Measurements from ENCODE around the gene TAAR2.
"Not testable (repeated sequence)": the region's sequence is repeated elsewhere in the genome, so short reads cannot be mapped to it uniquely, and the experiment has no call there.

Gene TAAR2

DNA sequence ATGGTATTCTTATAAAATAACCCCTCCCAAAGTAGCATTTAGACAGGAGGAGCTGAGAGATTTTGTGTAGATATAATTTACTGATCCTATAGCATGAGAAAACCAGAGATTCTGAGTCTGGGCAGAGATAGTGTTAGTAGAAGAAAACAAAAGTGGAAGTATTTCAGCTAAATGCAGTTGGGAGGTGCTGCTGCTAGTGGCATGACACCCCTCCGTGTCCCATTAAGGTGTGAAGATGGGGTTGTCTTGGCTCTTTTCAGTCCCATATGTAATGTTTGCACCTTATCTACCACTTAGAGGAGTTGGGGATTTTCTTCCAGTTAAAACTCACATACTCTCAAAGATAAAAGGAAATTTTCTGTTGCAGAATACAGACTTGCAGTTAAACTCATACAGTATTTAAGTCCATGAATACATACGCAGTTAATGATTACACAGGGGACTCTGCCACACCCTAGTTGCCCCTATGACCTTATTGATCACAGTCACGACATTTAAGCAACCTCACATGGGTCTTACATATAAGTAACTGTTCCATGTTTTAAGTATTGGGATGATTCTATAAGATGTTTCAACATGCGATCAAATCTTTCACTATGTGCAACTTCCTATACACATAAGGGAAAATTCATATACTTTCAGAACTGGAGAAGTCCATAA is 11.5 kb downstream of the TAAR2 start:
- no peak for DNase-seq (ENCODE audit: low read depth in 4 of 4, low spot score in 1 of 4)

DNA sequence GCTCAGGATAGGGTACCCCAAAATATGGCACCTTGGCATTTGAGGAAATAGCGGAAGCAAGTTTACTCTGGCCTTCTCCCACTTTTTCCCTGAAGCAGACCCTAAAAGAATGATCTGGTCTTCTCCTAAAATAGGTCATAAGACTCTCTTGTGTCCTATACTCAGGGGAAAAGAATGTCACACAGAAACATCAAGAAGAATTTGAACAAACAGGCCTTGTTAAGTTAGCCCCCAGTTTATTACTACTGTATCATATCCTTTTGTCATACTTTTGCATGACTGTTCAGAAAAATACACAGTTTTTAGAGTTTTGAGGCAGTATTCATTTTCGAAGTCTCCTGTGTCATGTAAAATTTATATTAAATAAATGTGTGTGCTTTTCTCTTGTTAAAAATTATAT is 12.5 kb downstream of the TAAR2 start:
- DNase-seq (ENCODE audit: low read depth in 4 of 4, low spot score in 1 of 4): no peak

DNA sequence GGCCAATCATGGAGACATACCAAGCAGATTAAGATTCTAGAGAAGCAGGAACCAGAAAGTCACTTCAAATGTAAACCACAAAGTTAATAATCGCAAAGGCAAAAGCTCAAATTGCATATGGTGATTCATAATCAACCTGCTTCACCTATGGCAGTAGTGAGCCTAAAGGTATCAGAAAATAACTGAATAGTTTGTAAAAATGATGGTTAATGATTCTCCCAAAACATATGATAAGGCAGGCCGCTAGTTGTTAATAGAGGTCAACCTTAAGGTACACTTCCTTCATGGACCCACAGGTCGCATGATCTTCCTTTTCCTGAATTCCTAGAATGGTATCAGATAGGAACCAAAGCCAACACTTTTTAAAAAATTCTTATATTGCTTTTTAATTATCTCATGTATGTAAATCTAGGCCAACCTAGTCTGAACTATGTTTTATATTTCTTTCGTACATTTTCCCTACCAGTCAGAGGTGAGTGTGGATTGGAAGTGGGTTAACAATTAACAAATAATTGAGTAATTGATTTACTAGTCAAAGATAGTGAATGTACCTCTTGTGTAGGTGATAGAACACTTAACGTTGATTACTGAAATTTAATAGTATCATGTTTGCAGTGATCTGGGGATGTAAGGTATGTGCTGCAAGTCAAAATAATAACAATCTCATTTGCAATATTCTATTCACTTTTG is 16.4 kb downstream of the TAAR2 start:
- DNase-seq (ENCODE audit: low read depth in 4 of 4, low spot score in 1 of 4): no peak

DNA sequence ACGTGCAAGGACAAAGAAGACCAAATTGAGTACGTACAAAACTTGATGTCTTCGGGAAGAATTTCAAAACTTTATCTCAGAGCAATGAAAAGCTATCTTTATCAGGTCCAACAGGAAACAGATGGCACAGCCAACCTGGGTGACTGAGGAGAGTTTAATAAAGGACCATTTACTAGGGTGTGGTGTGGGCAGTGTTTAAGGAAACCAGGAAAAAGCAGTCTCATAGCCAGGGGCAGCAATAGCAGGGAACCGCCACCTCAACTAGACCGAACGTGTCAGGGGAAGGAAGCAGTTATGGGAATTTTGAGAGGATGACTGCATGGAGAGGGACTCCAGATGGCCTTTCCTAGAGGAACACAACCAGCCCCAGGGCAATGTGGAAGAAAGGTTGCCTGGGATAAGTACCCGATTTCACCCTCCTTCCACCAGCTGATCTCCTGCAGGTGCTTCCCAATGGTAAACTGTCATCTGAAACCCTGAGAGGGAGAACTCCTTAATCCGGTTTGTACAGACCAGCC is 19.4 kb downstream of the TAAR2 start:
- no peak for DNase-seq (ENCODE audit: low read depth in 4 of 4, low spot score in 1 of 4)

DNA sequence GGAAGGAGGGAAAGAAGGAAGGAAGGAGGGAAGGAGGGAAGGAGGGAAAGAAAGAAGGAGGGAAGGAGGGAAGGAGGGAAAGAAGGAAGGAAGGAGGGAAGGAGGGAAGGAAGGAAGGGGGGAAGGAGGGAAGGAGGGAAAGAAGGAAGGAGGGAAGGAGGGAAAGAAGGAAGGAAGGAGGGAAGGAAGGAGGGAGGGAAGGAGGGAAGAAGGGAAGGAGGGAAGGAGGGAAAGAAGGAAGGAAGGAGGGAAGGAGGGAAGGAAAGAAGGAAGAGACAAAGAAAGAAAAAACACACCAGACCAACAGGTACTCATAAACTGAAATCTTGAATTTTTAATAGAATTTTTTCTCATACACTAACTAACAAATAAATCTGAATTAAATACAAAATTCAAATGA is 23.2 kb downstream of the TAAR2 start:
- DNase-seq (ENCODE audit: low read depth in 4 of 4, low spot score in 1 of 4): not testable (repeated sequence)

DNA sequence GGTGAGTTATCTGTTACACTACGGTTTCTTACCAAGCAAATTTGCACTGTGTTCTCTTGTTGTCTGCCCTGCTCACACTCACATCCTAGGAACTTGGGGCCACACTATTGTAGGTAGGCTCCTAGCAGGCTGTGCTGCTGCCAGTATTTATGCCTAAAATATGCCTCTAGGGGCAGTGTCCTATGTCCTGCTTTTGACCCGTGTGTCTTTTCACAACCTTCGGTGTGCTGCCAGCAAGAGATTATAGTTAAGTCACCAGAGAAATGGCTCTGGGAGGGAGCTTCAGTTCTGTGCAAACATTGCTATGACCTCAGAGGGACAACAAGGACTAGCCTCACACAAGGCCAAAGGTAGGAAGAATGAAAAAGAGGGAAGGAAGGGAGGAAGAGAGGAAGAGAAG is 25.6 kb downstream of the TAAR2 start:
- DNase-seq (ENCODE audit: low read depth in 4 of 4, low spot score in 1 of 4): no peak

DNA sequence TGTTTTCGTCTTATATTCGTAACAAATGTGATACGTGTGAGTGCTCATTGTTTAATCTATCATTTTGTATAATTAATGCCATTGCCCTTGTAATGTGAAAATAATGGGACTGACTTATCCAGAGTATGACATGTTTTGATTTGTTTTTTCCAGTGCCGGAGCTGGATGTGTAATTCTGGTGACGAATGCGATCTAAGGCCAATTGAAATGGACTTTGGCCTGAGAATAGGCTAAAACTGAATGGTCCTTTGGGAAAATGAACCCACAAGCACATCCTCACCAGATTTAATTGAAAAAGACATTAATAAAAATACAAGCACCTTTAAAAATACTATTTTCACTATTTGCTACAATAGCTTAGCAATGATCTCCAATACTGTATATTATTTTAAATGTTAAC is 27.9 kb downstream of the TAAR2 start:
- DNase-seq (ENCODE audit: low read depth in 4 of 4, low spot score in 1 of 4): no peak

DNA sequence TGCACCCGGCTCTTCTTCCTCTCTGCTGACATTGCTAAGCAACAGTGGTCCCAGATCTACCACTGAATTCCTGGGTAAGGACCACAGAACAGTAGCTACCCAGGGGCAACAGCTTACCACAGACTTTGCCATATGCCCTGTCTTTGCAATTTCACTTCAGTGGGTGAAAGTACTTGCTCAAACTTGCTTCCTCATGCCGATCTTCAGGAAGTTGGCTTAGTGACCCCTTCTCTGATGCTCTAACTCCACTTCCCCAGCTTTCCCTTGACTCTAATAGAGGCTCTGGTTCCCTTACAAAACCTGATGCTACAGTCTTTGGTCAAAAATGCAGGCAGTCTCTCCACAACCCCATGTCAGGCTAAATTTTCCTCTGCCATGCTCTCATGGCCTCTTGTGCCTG is 31.2 kb downstream of the TAAR2 start:
- no peak for DNase-seq (ENCODE audit: low read depth in 4 of 4, low spot score in 1 of 4)

DNA sequence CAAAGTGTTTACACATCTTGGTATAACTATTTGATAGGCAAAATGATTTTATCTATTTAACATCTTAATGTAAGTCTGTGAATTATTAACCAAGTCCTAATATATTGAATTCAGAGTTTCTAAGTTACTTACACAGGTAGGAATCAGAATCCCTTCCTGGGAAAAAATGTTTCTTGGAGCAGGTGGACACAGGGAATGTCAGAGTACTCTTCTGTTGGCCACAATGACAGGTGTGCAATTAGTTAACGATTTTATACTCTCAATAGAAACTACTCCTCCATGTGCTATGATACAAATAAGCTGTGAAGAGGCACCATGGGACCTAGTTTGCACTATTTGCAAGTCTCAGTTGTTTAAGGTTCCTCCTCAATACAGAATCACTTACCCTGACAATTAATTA is 33.7 kb downstream of the TAAR2 start:
- no peak for DNase-seq (ENCODE audit: low read depth in 4 of 4, low spot score in 1 of 4)

DNA sequence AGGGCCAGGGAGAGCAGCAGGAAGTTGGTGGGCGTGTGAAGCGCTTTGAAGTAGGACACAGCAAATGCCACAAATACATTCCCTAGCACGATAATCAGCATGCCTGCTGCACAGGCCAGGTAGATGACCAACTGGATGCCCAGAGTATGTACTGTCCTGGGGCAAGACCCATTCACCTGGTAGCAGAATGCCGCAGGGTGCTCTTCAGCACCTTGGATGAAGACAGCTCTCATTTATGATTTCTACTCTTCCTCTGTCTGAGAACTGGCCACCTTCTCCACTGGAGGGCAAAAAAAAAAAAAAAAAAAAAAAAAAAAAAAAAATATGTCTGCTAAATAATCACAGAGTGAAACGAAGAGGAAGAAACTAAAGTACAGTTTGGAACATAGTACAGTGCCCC is 34.6 kb downstream of the TAAR2 start, which contains the start of gene TAAR5:
Gene TAAR5 (minus strand): TSS at position 288 of the 400 bp plus-strand sequence. CDS start 55 bp downstream, at position 233.
- DNase-seq (ENCODE audit: low read depth in 4 of 4, low spot score in 1 of 4): no peak

DNA sequence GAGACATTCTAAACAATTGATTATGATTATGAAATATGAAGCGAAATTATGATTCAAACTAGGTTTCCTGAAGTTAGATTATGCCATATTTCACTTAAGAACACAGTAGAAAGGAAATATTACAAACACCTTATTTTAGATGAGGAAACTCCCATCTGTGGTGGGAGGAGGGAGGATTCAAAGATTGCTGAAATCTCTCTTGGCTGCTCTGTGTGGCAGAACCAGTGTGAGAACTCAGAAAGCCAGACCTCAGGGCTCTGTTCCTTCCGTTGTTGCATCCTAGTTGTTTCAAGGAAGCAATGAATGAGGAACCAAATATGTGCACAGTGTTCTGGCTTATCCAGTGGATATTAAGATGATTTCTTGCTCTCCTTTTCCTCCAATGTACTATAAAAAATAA is 36.7 kb downstream of the TAAR2 start:
- DNase-seq (ENCODE audit: low read depth in 4 of 4, low spot score in 1 of 4): no peak

DNA sequence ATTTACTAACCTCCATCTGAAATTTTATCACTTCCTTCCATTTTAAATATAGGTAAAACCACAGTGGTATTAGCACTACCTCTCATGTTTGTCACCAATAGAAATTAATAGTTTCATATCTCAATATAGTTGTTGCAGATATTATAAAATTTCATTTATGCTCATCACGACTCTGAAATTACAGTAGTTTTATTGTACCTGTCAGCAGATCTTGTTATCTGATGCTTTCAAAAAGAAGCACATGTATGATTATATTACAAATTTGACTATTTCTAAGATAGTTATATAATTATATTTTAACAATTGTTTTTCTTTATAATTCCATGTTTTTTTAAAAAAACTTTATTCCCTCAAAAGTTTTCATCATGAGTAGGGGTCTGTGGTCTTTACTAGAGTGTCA is 39.4 kb downstream of the TAAR2 start:
- no peak for DNase-seq (ENCODE audit: low read depth in 4 of 4, low spot score in 1 of 4)

DNA sequence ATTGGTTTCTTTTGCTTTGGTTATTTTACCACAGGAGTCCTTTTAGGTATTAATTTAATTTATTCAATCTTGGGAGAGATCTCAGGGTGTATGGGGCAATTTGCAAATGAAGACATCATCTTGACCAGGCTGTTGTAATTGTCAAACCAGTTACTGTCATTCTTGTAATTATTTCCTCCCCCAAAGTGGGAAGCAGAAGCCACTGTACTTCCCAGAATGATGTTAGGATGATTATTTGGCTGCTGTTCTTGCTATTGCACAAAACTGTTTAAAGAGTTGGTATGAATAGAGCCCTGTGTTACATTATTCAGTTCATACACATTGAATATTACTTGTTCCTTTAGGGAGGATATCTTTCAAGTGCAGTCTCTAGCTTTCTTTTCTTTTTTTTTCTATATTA is 52.3 kb downstream of the TAAR2 start:
- no peak for DNase-seq (ENCODE audit: low read depth in 4 of 4, low spot score in 1 of 4)

DNA sequence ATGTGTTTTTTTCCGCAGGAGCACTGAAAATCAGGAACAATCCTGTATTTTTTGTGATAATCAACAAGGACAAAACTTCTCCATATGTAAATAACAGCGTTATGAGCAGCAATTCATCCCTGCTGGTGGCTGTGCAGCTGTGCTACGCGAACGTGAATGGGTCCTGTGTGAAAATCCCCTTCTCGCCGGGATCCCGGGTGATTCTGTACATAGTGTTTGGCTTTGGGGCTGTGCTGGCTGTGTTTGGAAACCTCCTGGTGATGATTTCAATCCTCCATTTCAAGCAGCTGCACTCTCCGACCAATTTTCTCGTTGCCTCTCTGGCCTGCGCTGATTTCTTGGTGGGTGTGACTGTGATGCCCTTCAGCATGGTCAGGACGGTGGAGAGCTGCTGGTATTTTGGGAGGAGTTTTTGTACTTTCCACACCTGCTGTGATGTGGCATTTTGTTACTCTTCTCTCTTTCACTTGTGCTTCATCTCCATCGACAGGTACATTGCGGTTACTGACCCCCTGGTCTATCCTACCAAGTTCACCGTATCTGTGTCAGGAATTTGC is 53.8 kb downstream of the TAAR2 start, which contains the start of gene TAAR6:
Gene TAAR6 (plus strand): TSS at position 102 of the 557 bp plus-strand sequence. CDS start 0 bp downstream, at position 102.
- DNase-seq (ENCODE audit: low read depth in 4 of 4, low spot score in 1 of 4): no peak

DNA sequence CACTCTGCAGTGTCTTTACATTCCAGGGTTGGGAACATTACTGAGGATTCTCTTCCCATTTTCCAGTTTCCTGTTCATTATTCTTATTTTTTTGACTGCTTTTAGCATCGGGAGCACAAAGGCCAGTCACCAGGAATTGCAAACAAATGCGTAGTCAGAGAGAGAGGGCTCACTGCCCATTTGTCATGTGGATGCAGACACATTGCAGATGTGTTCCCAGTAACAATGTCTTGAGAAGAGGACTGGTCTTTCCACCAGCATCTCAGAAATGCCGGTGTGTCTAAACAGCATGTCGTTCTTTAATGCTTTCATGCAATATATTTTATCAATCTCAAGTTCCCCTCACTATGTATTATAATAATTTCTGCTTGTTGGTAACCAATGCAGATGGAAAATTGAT is 54.9 kb downstream of the TAAR2 start:
- no peak for DNase-seq (ENCODE audit: low read depth in 4 of 4, low spot score in 1 of 4)

DNA sequence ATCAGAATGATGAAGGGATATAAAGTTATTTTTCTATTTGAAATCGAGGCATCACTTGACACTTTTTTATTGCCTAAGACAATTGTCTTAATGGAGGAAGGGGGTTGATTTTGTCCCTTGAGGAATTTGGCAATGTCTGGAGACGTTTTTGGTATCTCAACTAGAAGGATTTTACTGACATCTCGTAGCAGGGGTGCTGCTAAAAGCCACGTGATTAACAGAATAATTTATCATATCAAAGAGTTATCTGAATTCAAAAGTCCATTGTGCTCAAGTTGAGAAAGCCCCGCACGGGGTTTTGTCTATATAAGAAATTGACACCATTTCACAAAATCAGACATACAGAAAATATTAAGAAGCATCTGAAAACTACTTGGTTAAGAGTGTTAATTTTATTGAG is 55.5 kb downstream of the TAAR2 start:
- DNase-seq (ENCODE audit: low read depth in 4 of 4, low spot score in 1 of 4): no peak

DNA sequence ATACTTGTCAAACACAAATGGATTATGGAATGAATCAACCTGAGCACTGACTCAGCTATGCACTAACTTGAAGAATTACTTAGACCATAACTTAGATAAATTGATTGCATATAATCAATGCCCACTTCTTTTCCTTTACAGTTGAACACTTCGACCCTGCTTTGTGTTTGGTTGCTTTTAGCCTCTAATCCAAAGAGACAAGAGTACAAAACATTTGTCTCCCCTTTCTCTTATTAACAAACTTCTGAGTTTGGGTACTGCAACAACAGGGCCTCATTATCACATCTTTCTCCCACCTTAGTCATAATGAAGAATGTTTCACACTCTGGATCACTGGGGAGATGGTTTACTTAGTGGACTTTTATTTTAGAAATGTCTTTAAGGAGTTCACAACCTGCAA is 56.5 kb downstream of the TAAR2 start:
- no peak for DNase-seq (ENCODE audit: low read depth in 4 of 4, low spot score in 1 of 4)
